Stomach (tissue), 9 donors: Measurements from ENCODE around the gene NFKBIA. TPM values are rescaled to one million over a fixed set of nuclear protein-coding genes. Genes with fewer than 3 reads are reported as not detected.

Source experiments
- DNase-seq, 2 donors: peaks; one replicate each; pipeline versions ENCODE4 v3.0.0 to v3.0.0-alpha.2; 2013 to 2019
- H3K27ac ChIP-seq, 5 donors: fragments of 200-600 bp in 4 of 5; sonication (generic) in 4 of 5; one replicate each; pipeline ENCODE4 v1.5.1; 2013 to 2019; ENCODE audit warnings: mild to moderate bottlenecking in 1 of 5, moderate library complexity in 1 of 5
- H3K27me3 ChIP-seq, 3 donors: fragments of 200-600 bp; sonication (generic); one replicate each; pipeline ENCODE4 v1.5.1; 2017 to 2019; ENCODE audit warnings: mixed run types in 1 of 3
- H3K36me3 ChIP-seq, 4 donors: fragments of 200-600 bp; sonication (generic); 1 replicate in 3 of 4; 2 replicates in 1 of 4; pipeline ENCODE4 v1.5.1; 2016 to 2019
- H3K4me1 ChIP-seq, 4 donors: fragments of 200-600 bp; sonication (generic); one replicate each; pipeline ENCODE4 v1.5.1; 2016 to 2019
- H3K4me3 ChIP-seq, 4 donors: fragments of 200-600 bp; sonication (generic) in 3 of 4; one replicate each; pipeline ENCODE4 v1.5.1; 2016 to 2019; ENCODE audit warnings: mild to moderate bottlenecking in 1 of 4
- H3K9me3 ChIP-seq, 4 donors: fragments of 200-600 bp; sonication (generic); one replicate each; pipeline ENCODE4 v1.5.1; 2016 to 2019
- EP300 ChIP-seq: sonication (generic); formaldehyde crosslinking; IDR thresholded peaks from one replicate; pipeline ENCODE4 v1.6.1; 2017; ENCODE audit warnings: antibody characterized with exemption
- POLR2A ChIP-seq, 4 donors: fragments of 450-650 bp; IDR thresholded peaks; one replicate each; pipeline ENCODE4 v1.6.1; 2016; ENCODE audit warnings: antibody characterized with exemption in 4 of 4, control low read depth in 2 of 4, mild to moderate bottlenecking in 1 of 4, moderate library complexity in 1 of 4
- POLR2AphosphoS5 ChIP-seq, 3 donors: sonication (generic); formaldehyde crosslinking; IDR thresholded peaks; one replicate each; pipeline ENCODE4 v1.6.1; 2016; ENCODE audit warnings: antibody characterized with exemption in 3 of 3
- WGBS, 5 donors: extraction: QIAGEN DNeasy Blood & Tissue Kit in 3 of 5; methylation state at CpG; one replicate each; pipeline versions ENCODE4 v1.1.5 to v1.1.7; 2013 to 2018; 5-methylcytosine and 5-hydroxymethylcytosine counted together
- intact Hi-C: fragments of 100-400 bp; cut with DNase I; formaldehyde crosslinking; loops from one replicate; pipeline ENCODE4 v1.15.1; 2023; ENCODE audit warnings: low total_unique reads
- polyA plus RNA-seq, 3 donors: library from polyadenylated mRNA; stranded (reverse); fragments of 200-250 nt; gene quantifications; one replicate each; pipeline ENCODE4 v1.2.3, GENCODE V29; 2013
- total RNA-seq, 5 donors: library from RNA; depleted of rRNA; stranded (reverse); fragments of >200 nt; gene quantifications; one replicate each; pipeline versions ENCODE4 v1.1.0 to v1.2.3, GENCODE V29; 2014 to 2016
- TF ChIP-seq, protein P1 (sequence below), 7 experiments: fragments of 450-650 bp in 4 of 7; fragments of 200-600 bp in 3 of 7; sonication (generic) in 3 of 7; IDR thresholded peaks; one replicate each; pipeline ENCODE4 v1.5.1; 2016 to 2019; ENCODE audit warnings: antibody characterized with exemption in 7 of 7, control low read depth in 2 of 7, mild to moderate bottlenecking in 1 of 7
- donor health status: healthy with polysubstance abuse.
- donor health status: Bipolar disorder and iron deficiency.
- donor health status: healthy.

The NFKBIA gene
- total and polyA plus RNA-seq, 8 donors, result 107 to 605 (median 172) TPM

DNA sequence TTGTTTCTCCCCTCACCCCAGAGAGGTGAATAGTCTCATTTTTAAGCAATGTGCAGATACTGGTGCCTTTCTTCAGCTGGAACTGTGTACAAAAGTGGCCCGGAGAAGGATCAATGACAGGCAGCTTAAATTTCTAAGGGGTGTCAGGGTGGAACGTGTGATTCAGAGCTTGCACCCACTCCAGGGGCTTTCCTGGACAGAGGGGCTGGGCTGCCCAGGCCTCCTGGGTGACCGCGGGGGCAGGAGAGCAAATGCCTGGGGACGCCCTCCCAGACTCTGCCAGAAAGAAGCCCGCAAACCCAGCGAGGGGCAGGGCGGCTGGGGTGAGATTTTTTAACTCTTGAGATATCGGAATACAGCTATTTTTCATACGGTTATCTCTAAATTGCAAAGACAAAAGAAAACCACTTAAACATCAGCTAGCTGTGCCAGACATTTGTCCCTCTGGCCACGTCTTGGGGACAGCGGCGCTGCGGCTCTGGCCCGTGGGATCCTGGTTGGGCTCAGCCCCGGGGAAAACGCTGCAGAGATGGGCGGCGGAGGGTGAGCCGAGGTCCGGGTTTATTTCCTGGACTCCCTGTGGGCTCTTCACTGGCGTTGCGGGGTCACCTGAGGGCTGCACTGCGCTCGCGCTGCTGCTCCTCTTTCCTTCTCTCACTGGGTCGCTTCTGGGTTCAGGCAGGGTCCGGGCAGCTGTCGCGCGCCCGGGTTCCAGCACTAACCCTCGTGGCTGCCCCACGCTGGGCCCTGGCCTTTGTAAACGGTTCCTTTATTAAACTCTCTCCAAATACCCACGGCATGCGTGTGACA lies 35.8 kb downstream of the NFKBIA start:
- TF ChIP-seq POLR2A (IDR thresholded peaks at IDR 0.05) (no peak), EP300 (no peak), POLR2AphosphoS5 (IDR thresholded peaks at IDR 0.05) (no peak)
- TF ChIP-seq, protein P1, sequence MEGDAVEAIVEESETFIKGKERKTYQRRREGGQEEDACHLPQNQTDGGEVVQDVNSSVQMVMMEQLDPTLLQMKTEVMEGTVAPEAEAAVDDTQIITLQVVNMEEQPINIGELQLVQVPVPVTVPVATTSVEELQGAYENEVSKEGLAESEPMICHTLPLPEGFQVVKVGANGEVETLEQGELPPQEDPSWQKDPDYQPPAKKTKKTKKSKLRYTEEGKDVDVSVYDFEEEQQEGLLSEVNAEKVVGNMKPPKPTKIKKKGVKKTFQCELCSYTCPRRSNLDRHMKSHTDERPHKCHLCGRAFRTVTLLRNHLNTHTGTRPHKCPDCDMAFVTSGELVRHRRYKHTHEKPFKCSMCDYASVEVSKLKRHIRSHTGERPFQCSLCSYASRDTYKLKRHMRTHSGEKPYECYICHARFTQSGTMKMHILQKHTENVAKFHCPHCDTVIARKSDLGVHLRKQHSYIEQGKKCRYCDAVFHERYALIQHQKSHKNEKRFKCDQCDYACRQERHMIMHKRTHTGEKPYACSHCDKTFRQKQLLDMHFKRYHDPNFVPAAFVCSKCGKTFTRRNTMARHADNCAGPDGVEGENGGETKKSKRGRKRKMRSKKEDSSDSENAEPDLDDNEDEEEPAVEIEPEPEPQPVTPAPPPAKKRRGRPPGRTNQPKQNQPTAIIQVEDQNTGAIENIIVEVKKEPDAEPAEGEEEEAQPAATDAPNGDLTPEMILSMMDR (IDR thresholded peaks at IDR 0.05), result no peak
- H3K27ac ChIP-seq, result peak overlapping the region in 3 of 5 donors; percentile 3 to 29 (median 16)
- H3K9me3 ChIP-seq, result peaks cover 0 to 13% (median 4%) of the 10 kb centered on the region in 4 donors
- no peaks in the 10 kb centered on the region for H3K27me3 ChIP-seq
- intact Hi-C loops, result no loop called here
- H3K4me3 ChIP-seq, result no peak overlapping the region
- H3K36me3 ChIP-seq, result no peaks in the 10 kb centered on the region
- peaks cover 5 to 49% (median 26%) of the 10 kb centered on the region in 4 donors for H3K4me1 ChIP-seq
- no peak for DNase-seq
- WGBS, 5 donors, result 46 to 70% (median 63%) methylated on average over 37 of the region's 37 CpGs

DNA sequence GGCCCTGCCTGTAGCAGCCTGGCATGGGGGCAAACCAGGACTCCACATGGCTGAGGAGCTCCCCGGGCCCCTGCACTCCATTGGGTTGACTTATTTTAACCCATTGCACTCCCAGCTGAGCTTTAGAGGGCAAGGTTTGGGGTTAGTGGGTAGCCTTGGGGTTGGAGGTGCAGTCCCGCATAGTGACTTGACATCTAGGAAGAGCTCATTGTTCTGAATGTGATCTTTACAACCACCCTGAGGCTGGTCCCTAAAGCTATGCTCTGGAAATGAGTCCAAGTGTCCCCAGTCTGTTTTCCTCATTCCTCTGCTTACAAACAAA lies 36.4 kb downstream of the NFKBIA start:
- Histone ChIP-seq H3K9me3 (peaks cover 0 to 13% (median 4%) of the 10 kb centered on the region in 4 donors), H3K27me3 (no peaks in the 10 kb centered on the region), H3K4me3 (no peak overlapping the region), H3K27ac (peak overlapping the region in 3 of 5 donors; percentile 16 to 83 (median 76)), H3K36me3 (no peaks in the 10 kb centered on the region), H3K4me1 (peaks cover 5 to 49% (median 26%) of the 10 kb centered on the region in 4 donors)
- TF ChIP-seq EP300, result no peak
- TF ChIP-seq POLR2A (IDR thresholded peaks at IDR 0.05), result no peak
- WGBS, 5 donors, result 46 to 63% (median 58%) methylated on average over 2 of the region's 2 CpGs
- intact Hi-C loops, result no loop called here
- no peak for DNase-seq

GRCh38 chr14:35367056-35367372 lies 37.5 kb downstream of the NFKBIA start:
- intact Hi-C loops, result no loop called here
- peak overlapping the region in 3 of 5 donors; percentile 16 to 83 (median 76) for H3K27ac ChIP-seq
- 89 to 95% (median 92%) methylated on average over 4 to 5 of the region's 5 CpGs for WGBS, 5 donors

GRCh38 chr14:35366521-35366976 lies 38.0 kb downstream of the NFKBIA start:
- intact Hi-C loops, result no loop called here
- Histone ChIP-seq H3K27me3 (no peaks in the 10 kb centered on the region), H3K36me3 (no peaks in the 10 kb centered on the region), H3K4me3 (no peak overlapping the region), H3K9me3 (peaks cover 0 to 12% (median 3%) of the 10 kb centered on the region in 4 donors), H3K4me1 (peaks cover 13 to 49% (median 26%) of the 10 kb centered on the region in 4 donors), H3K27ac (peak overlapping the region in 4 of 5 donors; percentile 63 to 83 (median 76))
- 84 to 93% (median 89%) methylated on average over 6 to 8 of the region's 8 CpGs for WGBS, 5 donors
- DNase-seq, result no peak
- TF ChIP-seq EP300, result no peak
- TF ChIP-seq, protein P1 (IDR thresholded peaks at IDR 0.05), result no peak
- TF ChIP-seq POLR2A (IDR thresholded peaks at IDR 0.05), result no peak
- TF ChIP-seq POLR2AphosphoS5 (IDR thresholded peaks at IDR 0.05), result no peak

More at GRCh38 chr14:35367056-35367372, 37.5 kb downstream of the NFKBIA start:
- H3K36me3 ChIP-seq, result no peaks in the 10 kb centered on the region
- H3K4me3 ChIP-seq, result no peak overlapping the region
- H3K9me3 ChIP-seq, result peaks cover 0 to 13% (median 4%) of the 10 kb centered on the region in 4 donors
- H3K4me1 ChIP-seq, result peaks cover 13 to 49% (median 26%) of the 10 kb centered on the region in 4 donors
- no peaks in the 10 kb centered on the region for H3K27me3 ChIP-seq
- no peak for DNase-seq
- TF ChIP-seq POLR2A (IDR thresholded peaks at IDR 0.05), result no peak
- TF ChIP-seq POLR2AphosphoS5 (IDR thresholded peaks at IDR 0.05), result no peak
- TF ChIP-seq EP300, result no peak
- TF ChIP-seq, protein P1 (IDR thresholded peaks at IDR 0.05), result no peak

DNA sequence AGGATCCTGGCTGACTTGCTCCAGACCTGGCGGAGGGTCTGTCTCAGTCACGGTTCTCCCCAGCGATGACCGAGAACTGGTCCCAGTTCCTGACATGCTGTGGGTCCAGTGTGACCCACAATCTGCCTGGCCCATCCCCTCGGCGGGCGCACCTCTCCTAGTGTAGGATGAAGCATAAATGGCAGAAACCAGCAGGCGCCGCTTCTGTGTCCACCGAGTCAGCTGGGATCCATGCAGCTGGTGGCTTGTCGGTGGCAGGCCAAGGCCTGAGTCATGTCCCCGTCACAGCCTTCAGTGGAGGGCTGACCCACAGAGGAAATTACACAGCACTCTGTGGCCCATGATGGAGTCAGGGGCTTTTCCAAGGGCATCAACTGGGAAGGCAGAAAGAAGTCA lies 38.5 kb downstream of the NFKBIA start:
- Histone ChIP-seq H3K4me3 (no peak overlapping the region), H3K36me3 (no peaks in the 10 kb centered on the region), H3K27me3 (no peaks in the 10 kb centered on the region), H3K4me1 (peaks cover 13 to 49% (median 26%) of the 10 kb centered on the region in 4 donors), H3K9me3 (peaks cover 0 to 7% (median under 1%) of the 10 kb centered on the region in 4 donors), H3K27ac (peak overlapping the region; percentile 53 to 83 (median 75))
- TF ChIP-seq, protein P1 (IDR thresholded peaks at IDR 0.05), result no peak
- TF ChIP-seq POLR2A (IDR thresholded peaks at IDR 0.05) (no peak), POLR2AphosphoS5 (IDR thresholded peaks at IDR 0.05) (no peak), EP300 (no peak)
- DNase-seq, result no peak
- 71 to 92% (median 85%) methylated on average over 6 to 12 of the region's 12 CpGs for WGBS, 5 donors
- intact Hi-C loops, result no loop called here
